HG03280 (cell line): ENCODE data around the gene ARHGEF3.

ENCODE experiments used
- ATAC-seq: cut with Tn5 transposase; IDR thresholded peaks from one replicate; pipeline ENCODE4 v1.9.1; 2021; ENCODE audit warnings: mild to moderate bottlenecking, moderate library complexity; ENCODE audit not compliant: unreplicated experiment

ARHGEF3 gene

DNA sequence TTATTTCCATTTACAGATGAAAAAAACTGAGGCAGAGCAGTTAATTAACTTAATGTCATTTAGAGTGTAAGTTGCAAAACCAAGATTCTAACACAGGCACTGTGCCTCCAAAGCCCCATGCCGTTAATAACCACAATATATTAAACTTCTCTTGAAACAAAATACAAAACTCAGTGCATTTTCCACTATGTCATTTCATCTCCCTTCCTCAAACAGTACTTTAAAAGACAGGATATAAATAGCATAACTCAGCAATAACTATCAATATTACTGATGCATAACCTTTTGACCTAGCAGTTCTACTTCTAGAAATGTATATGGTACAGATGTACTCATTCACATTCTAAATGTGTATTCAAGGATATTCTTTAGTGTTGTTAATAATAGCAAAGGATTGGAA lies 113.6 kb downstream of the ARHGEF3 start:
- peak; percentile 58 for ATAC-seq

DNA sequence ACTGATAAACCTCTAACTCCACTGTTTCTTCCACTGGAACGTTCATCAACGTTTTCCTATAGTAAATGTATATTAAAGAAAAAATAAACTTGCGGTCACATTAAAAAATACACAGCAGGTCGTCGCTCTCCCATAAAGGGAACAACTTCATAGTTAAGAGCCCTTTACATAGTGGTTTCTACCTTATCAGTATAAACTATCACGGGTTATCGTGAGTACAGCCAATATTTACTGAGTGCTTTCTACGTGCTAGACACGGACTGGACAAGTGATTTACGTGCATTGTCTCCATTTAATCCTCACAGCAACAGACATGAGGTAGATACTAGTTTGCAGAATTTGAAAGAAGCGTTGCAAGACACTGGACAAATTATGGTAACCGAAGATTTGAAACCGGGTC lies 117.7 kb downstream of the ARHGEF3 start:
- ATAC-seq, result no peak

DNA sequence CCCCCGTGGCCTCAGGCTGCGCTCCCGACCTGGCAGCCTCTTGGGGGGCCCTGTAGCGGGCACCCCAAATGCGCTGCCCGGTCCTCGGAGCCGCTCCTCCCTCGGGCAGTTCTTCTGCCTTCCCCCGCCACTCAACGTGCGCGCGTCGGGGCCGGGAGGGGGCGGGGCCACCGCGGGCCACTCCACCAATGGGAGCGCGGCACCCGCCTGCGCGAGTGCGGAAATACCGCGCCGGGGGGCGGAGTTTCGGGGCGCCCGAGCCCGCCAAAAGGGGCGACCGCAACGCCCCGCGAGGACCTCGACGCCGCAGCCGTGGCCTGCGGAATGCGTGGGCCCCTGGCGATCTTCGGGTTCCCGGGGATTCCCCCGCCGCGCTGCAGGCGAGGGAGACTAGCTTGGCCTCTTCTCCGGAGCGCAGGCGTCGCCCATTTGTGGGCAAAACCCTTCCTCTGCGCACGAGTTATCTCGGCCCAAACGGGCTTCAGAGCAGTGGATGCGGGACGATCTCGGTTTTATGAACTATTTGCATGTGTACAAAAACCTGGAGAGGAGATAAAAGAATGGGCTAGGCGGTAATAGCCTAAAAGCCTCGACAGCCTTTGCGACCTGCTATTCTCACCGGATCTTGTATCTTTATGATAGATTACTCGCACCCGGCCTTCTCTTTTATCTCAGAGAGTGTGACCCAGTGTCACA lies 118.5 kb downstream of the ARHGEF3 start, which contains the start of gene TASOR:
Gene TASOR (minus strand): TSS at position 144 of the 696 bp plus-strand sequence. CDS start 259 bp downstream, outside the sequence.
- peak; percentile 77 for ATAC-seq

DNA sequence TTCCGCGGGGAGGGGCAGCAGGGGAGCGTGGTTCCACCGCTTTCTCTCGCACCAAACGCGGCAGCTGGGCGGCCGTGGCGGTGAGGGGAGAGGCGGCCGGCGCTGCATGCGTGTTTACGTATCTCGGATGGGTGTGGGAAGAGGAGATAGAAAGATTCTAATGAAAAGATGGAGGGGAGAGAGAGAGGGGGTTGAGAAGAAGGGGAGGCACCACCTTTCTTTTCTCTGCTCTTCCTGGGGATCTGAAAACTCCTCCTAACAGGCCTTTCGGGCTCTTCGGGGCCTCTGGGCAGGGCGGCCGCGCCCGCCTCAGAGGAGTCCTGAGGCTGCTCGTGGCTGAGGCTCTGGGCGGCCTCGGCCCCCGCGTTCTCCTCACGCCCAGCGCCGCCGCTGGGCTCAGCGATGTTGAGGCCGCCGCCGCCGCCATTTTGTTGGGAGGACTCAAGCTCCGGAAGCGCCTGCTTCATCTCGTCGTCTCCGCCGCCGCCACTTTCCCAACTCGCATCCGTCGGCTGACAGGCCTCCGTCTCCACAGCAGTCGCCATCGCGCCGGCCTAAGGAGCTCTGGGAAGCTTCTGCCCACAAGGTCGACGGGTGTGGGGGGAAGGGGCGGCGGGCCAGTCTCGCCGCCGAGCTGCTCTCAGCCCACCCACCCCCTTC lies 119.2 kb downstream of the ARHGEF3 start:
- peak; percentile 76 for ATAC-seq

DNA sequence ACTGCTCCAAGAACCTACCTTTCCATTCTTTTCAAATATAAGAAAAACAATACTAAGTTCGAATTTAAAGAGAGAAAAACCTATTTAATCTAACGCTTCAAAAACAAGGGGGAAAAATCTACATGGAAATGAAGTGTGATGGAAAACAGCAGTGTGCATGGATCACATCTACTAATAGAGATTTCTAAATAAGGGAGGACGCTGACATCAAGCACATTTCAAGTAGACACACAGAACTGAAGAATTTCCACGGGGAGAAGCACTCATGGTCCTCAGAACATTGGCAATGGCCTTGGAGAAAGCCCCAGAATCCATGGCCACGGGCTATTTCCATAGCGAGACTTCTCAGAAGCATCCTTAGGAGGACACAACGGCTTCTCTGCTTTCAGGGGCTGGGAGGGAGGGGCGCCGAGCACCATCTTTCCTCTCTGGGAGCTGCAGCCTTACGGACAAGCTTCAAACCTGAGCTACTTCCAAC lies 119.7 kb downstream of the ARHGEF3 start:
- ATAC-seq, result no peak

DNA sequence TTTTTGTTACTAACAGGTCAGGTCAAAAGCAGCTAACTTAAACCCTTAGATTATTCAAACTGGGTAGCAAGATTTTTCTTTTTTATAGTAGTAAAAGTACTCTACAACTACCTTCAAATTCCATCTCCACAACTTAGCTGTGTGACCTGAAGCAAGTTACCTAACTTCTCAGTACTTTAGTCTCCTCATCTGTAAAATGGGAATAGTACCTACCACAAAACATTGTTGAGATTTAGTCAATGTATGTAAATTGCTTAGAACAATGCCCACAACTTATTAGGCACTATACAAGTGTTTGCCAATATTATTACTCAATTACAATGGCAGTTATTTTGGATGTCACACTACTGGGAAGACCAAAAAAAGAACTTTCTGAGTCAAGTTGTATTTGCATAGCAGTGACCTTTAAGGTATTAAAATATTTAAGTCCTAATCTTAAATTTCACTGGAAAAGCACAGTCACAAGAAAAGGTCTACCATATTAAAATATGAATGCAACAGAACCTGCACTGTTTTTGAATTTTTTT lies 121.6 kb downstream of the ARHGEF3 start:
- ATAC-seq, result no peak
